KG1 (cell line): ENCODE results near the gene ZNF492.
"Not testable (repeated sequence)": the region's sequence is repeated elsewhere in the genome, so short reads cannot be mapped to it uniquely, and the experiment has no call there.

Experiments
- DNase-seq: peaks from one replicate; lab custom pipeline; 2025; lab: John Stamatoyannopoulos, UW

Gene ZNF492

DNA sequence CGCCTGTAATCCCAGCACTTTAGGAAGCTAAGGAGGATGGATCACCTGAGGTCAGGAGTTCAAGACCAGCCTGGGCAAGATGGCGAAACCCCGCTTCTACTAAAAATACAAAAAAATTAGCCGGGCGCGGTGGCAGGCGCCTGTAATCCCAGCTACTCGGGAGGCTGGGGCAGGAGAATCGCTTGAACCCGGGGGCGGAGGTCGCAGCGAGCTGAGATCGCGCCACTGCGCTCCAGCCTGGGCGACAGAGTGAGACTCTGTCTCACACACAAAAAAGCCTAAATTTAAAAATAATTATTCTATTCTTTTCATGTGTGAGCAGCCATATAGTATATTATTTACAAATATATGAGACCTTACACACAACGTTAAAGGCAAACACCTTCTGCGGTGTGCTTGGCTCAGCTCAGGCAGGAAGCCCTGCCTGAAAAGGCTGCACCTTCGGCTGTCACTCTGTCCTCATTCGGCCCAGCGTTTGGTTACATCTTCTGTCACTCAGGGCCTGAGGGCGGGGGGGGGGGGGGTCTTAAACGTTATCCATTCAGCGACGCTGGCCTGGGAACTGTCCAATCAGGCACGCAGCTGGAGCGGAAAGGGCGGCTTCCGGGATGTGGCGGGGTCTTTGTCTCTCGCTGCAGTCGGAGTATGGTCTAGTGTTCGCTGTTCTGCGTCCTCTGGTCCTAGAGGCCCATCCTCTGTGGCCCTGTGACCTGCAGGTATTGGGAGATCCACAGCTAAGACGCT, at the start of gene ZNF492:
Gene ZNF492 (plus strand): TSS at position 619 of the 744 bp plus-strand sequence. CDS start 19,076 bp downstream, outside the sequence.
- DNase-seq: peak; percentile 79

DNA sequence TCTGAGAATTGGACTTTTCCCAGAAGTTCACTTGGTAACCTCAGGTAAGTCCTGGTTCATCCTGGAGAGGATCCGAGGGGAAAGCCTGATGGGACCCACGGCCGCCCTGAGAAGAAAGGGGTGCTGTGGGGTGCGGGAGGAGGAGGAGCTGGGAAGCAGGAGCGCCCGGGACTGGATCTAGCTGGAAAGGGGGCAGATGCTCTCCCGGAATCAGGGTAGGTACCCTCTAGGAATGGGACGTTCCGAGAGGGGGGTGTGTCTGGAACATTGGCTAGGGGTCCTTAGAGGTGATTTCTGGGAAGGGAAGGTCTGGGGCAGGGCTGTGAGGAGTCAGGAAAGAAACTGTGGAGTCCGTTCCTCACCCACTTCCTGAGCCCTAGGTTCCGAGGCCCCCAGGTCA, 38.7 kb upstream of the ZNF492 start:
- no peak for DNase-seq

DNA sequence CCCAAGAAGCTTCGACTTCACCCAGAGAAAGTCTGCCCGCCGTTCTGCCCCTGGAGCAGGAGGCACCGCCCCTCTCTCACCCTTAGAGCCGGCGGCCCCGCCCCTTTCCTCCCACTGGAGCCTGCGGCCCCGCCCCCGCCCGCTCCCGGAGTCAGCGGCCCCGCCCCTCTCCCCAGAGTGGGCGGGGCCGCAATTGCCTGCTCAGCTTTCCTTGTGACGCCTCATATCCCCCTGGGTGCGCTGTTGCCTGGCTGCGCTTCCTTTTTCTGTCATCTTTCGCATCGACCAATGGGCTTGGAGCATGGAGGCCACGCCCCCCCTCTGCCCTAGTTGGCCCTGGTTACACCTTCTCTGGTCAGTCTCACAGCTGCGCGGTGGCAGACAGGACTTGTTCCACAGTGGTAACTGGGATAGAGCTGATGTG, 38.2 kb upstream of the ZNF492 start:
- DNase-seq: no peak

DNA sequence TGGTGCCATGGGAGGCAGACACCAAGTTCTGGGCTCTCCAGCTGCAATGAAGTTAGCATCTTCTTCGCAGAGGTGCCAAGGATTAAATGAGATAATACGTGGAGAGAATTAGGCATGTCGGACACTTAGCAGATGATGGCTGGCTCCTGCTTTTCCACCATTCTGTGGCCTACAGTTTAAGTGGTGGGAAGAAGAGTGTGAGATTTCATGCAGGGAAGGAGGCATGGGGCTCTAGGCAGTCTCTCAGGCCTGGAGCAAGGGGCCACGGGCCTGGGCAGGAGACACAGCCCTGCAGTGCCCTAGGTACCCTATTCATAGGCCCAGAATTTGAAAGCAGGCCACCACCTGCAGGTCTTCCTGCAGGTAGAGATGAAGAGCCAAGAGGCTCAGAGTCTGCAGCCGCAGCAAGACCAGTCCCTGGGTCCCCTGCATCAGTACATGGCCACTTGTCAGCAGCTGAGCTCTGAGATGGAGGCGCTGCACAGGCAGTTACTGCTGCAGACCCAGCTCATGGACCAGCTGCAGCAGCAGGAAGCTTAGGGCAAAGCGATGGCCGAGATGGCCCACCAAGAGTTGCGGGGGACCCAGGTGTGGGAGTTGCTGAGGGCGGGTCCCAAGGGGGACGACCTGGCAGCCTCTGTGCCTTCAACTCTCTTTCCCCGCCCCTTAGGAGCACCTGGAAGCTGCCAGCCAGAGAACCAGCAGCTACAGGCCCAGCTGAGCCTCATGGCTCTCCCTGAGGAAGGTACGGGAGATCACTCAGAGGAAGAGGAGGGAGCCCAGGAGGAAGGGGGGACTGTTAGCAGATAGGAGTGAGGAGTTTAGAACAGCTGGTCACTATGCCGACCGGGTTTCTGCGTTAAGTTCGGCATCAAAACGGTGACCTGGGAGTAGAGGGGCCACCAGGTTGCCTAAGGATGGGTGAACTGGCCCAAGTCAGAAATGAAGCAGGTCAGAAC, 33.2 kb upstream of the ZNF492 start:
- no peak for DNase-seq

DNA sequence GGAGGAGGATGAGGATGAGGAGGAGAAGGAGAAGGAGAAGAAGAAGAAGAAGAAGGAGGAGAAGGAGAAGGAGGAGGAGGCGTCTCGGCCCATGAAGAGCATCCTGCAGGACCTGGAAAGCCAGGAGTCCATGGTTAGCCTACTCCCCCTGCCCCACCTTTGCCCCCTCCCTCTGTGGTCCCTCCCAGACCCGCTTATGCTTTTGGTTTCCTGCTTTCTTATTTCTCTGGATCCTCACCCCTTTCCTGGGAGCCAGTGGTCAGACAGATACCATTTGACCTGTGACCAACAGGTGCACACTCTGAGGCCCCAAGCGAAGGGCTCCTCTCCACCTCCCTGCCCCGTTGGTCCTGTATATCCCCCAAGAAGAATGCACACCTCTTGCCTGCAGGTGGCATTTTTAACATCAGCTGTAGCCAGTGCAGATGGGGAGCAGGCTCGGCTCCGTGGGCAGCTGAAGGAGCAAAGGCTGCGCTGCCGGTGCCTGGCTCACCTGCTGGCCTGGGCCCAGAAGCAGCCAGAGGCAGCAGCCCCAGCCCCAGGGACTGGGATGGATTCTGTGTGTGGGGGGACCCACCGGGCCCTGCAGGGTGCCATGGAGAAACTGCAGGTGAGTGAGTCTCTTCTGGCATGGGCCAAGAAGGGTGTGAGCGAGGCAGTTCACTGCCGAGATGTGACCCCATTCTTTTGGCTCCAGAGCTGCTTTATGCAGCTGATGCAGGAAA, 32.1 kb upstream of the ZNF492 start:
- no peak for DNase-seq

DNA sequence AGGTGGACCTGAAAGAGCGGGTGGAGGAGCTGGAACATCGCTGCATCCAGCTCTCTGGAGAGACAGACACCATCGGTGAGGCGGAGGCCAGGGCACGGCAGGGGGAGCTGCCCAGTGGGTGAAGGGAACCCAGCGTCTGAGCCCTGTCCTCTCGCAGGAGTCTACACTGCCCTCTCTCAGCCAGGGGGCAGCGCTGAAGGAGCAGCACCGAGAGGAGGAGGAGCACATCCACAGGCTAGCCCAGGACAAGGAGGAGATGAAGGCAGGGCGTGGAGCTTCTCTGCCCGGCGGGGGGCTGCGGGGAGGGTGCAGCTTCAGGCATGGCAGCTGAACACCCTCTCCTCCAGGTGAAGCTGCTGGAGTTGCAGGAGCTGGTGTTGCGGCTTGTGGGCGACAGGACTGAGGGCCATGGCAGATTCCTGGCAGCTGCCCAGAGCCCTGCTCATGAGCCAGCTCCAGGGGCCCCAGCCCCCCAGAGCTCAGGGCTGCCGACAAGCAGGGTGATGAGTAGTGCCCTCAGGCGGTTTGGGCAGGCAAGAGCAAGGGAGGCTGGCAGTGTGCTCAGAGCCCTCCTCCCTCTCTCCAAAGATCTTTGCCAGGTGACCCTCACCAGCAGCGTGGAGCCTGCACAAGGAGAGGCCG, 31.4 kb upstream of the ZNF492 start:
- no peak for DNase-seq

DNA sequence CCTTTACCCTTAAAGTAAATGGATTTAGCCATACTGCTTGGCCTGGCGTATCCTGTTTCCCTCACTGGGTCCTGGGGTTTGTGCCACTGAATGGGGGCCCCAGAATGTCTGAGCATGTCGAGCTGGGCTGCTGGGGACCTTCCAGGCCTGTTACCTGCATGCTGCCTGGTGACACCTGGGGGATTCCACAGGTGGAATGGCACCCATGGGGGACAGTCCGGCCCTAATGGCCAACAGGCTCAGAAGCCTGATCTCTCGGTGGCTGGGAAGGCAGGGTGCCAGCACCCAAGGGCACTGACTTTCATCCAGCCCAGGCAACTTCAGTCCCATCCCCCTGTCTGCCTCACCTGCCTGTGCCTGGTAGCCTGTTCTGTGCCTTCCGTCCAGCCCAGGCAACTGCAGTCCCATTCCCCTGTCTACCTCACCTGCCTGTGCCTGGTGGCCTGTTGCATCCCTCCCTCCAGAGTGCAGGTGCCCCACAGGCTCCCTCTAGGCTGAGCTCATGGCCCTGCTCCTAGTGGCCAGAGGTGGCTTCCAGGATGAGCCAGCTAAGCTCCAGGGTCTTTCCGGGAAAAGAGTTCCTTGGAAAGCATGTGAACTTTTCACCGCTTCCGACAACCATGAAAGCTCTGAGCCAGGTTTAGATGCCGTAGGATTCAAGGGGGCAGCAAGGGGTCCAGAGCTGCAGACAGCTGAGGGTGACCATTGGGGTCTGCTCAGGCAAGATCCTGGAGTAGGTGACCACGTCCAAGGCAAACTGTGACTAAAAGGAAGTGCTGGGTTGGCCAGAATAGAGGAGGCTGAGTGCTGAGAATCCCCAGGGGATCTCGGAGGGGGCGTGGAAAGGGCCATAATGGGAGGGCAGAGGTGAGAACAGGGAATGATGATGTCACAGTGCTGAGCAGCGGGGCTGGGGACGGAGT, 30.3 kb upstream of the ZNF492 start:
- no peak for DNase-seq

DNA sequence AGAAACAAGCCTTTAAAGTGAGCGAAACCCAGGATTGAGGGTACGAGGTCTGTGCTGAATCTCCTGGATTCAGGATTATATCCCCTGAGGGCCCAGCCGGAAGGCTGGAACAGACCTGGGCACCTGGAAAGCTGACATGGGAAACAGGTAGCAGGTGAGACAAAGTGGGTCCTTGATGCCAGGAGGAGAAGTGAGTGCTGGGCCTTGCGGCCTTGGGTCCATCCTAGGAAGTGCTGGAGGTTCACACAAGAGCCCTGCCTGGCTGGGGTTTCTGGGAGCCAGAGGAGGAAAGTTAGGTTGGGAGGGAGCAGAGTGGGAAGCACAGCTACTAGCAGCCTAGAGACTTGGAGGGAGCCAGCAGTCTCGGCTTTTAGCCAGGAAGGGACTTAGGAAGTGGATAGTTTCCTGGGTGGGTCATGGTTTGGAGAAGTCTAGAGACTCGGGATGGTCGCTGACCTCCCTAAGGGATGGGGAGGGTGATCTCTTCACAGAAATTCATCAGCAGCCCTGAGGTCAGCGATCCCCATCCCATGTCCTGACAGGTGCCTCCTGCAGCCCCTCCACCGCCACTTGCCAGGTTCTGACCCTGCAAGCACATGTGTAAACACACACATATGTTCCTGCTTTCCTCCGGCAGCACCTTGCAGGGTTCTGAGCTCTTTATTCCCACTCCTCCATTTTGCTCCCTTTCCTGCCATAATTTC, 29.4 kb upstream of the ZNF492 start:
- DNase-seq: no peak

DNA sequence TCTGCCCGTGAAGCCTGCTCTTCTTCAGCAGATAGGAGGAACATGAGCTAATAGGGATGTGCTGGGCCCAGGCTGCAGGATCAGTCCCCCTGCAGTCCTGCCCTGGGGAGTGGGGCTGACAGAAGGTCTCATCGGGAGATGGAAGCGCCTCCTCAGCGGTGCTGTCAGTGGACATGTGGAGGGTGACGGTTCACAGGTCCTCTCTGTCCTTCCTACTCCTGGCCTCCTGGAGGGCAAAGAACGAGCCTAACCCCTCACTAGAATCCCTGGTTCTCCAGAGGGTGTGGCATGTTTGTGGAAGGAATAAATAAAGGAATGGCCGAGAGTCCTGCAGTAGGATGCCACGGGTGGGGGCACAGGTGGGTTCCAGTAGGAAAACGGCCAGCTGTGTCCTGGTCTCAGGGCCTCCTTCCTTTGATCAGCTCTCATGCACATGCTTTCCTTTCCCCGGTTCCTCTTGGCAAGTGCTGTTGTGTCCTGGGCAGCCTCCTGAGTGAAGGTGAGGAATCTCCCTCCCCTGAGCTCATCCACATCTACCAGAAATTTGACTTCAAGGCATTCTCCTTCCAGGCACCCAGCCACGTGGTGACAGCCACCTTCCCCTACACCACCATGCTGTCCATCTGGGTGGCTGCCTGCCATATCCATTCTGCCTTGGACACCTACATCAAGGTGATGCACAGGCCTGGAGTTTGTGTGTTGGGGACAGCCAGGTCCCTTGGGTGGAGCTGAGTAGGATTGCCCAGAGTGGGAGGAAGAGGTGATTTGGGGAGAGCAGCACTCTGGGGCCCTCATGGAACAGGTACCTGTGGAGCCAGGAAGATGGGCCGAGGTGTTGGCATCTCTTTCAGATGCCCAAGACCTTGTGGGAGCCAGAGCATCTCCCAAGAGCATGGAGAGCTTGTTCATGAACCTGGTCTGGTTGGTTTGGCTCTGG, 28.6 kb upstream of the ZNF492 start:
- no peak for DNase-seq

DNA sequence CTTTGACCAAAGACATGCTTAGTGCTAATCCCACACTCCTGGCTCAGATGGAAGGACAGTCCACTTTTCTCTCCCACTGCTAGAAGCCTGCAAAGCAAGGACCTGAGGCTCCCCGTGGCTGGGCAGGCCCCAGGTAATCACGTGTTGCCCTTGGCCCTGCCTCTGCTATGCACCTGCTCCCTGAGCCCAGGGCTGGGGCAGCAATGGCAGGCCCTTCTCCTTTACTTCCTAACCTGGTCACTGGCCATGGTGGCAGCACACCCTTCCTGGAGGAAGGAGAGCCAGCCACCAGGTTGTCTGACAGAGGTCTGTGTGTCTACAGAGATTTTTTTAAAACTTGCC, 27.9 kb upstream of the ZNF492 start:
- DNase-seq: no peak

DNA sequence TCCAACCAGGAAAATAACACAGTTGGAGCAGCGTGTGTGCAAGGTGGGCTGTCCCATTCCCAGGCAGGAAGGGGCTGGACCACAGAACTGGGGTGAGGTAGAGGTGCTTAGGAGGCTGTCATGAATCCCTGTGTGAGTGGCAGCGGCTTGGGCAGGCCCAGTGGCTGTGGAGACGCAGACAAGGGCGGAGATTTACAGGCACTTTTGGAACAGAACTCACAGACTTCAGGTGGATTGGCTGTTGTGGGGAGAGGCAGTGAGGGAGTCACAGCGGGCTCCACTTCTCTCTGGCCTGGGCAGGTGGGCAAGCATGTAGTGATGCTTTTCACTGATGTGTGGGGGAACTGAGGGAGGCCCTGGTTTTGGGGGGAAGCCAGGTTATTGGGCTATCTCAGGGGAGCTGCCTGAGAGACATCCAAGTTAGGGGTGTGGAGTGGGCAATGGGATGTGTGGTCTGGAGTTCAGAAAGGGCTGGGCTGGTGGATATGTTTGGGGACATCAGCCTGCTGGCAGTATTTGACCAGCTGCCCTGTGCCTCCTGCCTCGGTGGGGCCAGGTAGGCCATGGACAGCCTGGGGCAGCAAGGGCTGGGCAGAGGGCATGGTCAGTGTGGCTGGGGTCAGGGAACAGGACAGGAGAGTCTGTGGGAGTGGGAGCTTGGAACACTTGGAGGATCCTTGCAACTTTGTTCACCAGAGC, 27.0 kb upstream of the ZNF492 start:
- DNase-seq: no peak

DNA sequence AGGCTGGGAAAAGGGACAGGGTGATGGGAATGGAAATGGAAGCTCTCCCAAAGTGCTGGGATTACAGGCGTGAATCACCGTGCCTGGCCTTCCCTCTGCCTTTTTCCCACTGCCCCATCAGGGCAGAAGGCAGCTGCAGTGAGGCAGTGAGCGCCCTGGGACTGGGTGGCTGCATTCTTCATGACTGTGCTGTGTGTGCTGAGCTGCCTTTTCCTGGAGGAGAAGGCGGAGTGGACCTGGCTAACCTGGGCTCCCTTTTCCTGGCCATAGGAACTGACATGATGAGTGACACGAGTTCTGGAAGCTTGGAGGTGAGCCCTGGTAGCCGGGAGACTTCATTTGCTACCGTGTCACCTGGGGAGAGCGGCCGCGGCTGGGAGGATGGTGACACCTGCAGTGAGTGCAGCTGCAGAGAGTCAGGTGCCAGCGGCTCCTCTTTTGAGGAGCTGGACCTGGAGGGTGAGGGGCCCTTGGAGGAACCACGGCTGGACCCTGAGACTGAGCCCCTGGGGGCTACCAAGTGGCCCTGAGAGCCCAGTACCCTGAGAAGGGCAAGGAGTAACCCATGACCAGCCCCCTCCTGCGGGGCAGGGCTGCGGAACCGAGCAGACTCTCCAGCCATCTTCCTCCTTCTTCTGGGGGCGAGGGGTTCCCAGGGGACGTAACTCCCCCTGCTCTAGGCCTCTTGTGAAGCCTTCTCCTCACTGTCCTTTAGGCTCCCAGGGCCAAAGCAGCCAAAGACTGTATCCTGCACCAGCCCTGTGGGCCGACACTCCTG, 26.3 kb upstream of the ZNF492 start:
- no peak for DNase-seq

DNA sequence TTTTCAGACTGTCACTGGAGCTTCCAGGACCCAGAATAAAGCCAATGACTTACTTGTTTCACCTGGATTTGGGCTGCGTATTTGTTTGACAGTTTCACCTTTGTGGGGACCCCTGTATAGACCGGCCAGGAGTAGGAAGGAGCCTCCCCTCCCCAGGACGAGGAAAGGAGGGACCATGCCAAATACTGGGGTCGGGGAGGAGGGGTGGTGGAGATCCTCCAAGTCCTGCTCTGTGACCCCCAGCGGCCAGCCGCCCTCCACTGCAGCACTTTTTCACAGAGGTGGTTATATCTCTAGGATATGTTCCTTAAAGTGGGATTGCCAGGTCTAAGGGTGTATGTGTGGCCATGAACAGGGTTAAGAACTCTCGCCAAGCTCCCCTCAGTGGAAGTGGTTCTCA, 25.7 kb upstream of the ZNF492 start:
- no peak for DNase-seq

DNA sequence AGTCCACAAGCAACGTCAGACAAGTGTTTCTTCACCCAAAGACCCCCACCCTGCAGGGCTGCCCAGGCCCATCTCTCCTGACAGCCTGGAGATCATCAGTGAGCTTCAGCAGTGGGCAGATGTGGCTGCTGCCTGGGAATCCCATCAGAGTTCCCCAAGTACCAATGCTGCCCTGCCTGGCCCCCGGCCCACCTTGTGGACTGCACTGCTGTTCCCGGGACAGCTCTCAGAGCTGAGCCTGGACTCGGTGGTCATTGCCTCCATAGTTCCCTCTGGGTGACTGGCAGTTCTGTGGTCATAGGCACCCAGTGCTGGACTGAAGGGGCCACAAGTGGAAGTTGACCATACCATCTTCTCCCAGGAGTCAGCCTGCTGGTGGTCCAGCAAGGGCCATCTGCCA, 24.5 kb upstream of the ZNF492 start:
- DNase-seq: no peak

DNA sequence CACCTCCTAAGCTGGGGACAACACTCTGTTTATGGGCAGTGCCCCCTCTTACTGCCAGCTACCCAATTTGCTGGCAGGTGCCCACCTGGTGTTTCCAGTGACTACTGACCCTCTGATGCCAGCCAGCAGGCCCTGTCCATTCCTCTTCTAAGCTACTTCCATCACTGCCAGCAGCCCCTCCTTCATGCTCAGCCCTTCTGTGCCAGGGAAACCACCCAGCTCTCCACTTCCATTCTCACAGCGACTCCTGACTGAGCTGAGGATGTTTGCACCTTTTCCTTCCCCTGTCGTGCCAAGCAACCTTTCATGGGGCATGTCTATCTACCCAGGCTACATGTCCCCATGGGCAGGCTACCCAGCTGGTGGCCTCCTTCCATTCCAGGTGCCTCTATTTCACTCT, 24.0 kb upstream of the ZNF492 start:
- no peak for DNase-seq

DNA sequence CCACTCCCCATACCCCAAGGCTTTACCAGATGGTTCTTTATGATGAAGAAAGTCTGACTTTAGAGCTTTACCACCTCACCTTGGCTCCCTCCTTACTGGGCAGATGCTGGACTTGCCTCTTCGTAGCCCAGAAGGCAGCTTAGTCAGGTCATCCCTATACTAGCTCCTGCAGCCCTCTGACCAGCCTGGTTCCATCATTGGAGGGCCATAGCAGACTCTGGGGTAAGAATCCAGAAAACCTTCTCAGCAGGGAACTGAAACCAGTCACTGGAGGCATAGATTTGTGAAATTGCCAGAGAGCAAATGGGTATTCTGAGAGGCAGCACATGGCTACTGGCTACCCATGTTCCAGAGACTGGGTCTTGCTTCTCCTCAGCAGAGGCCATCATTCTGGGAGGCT, 21.8 kb upstream of the ZNF492 start:
- no peak for DNase-seq

DNA sequence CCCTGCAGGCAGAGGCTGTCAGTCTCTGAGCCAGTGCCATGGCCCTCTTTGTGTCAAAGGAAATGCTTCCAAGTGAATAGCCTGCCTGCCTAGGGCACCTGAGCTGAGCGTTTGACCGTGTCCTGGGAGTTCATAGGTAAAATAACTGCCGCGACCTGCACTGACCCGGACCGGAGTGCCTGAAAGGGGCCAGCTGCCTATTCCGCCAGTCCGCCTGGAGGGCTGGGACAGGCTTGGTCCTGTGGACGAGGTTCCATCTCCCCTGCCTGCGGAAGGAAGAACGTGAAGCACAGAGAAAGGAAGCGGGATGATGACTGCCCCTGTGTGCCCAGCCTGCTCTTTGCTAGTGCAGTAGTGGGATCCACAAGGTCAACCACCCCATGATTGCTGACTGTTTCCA, 17.5 kb upstream of the ZNF492 start:
- DNase-seq: no peak

DNA sequence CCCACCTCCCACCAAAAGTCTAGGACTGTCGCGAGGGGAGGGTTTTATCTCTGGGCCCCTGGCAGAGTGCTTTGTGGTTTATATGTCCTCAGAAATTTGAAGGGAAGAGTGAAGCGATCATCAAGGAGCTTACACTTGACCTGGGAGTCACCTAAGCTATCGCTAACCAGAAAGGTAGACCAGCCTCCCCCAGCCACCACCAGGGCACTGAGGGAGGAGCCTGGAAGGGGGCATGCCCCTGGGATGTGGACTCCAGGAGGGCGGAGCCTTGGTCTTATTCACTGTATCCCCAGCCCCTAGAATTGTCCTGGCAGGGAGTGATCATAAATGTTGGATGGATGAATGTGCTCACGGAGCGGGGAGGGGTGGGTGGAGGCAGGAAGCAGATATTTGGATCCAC, 16.9 kb upstream of the ZNF492 start:
- DNase-seq: not testable (repeated sequence)
